HG03139 (cell line): ENCODE results near the gene TUBG1.
A peak's percentile ranks its signal among the peaks of the same experiment; 100 is the strongest.

ENCODE experiments used
- ATAC-seq: cut with Tn5 transposase; IDR thresholded peaks from one replicate; pipeline ENCODE4 v1.9.1; 2021; ENCODE audit not compliant: unreplicated experiment

Gene TUBG1

GRCh38 chr17:42609182-42609813, at the start of gene TUBG1, which contains the start of gene RETREG3:
Gene TUBG1 (plus strand): TSS chr17:42609683. CDS start chr17:42609738, 55 bp downstream.
Gene RETREG3 (minus strand): TSS chr17:42609374. CDS start chr17:42609324, 50 bp downstream.
- peak; percentile 77 for ATAC-seq

- ATAC-seq, result no peak
Observed at GRCh38 chr17:42560246-42560645, 49.2 kb upstream of the TUBG1 start.

GRCh38 chr17:42561897-42562387, 47.5 kb upstream of the TUBG1 start, which contains the start of gene COASY:
Gene COASY (plus strand): TSS chr17:42562148. CDS start chr17:42562623, 475 bp downstream.
- ATAC-seq, result no peak

GRCh38 chr17:42562388-42563142, 46.9 kb upstream of the TUBG1 start:
- no peak for ATAC-seq

DNA sequence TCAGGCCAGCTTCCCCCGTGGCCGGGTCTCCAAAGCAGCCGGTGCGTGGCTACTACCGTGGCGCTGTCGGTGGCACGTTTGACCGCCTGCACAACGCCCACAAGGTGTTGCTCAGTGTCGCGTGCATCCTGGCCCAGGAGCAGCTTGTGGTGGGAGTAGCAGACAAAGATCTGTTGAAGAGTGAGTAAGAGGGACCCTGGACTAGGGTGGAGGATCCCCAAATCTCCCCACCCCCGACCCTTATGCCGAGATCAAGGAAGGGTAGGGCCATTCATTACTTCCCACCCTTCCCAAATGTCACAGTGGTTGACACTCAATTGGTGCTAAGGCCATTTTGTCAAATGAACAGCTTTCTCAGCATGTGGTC, 46.4 kb upstream of the TUBG1 start:
- no peak for ATAC-seq

GRCh38 chr17:42563543-42563942, 45.9 kb upstream of the TUBG1 start:
- no peak for ATAC-seq

DNA sequence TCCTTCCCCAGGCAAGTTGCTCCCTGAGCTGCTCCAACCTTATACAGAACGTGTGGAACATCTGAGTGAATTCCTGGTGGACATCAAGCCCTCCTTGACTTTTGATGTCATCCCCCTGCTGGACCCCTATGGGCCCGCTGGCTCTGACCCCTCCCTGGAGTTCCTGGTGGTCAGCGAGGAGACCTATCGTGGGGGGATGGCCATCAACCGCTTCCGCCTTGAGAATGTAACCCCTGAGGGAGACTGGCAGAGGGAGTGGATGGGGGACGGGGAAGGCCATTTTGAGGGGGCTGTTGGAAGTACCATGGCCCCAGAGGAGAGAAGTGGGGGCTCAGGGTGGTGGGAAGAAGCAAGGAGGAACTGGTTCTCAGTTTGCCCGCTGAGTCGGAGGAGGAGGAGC, 45.5 kb upstream of the TUBG1 start:
- ATAC-seq, result no peak

DNA sequence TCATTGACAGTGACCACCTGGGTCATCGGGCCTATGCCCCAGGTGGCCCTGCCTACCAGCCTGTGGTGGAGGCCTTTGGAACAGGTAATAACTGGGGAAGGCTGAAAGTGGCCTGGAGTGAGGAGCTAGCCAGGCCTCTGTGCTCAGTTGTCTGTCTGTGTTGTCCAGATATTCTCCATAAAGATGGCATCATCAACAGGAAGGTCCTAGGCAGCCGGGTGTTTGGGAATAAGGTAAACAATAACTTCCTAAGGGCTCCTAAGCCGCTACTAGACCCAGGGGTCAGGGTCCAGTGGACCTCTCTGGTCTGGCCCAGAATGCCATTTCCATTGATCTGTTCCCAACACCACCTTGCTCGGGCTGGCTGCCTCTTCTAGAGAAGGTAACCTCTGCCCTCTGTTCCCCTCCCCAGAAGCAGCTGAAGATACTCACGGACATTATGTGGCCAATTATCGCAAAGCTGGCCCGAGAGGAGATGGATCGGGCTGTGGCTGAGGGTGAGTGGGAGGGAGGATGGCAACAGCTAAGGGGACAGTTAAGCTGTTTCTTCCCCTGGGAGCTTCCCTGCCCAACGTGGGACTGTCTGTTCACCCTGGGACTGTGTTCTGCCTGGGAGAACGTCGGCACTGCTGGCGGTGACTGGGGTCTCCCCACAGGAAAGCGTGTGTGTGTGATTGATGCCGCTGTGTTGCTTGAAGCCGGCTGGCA, 44.5 kb upstream of the TUBG1 start:
- ATAC-seq, result no peak

DNA sequence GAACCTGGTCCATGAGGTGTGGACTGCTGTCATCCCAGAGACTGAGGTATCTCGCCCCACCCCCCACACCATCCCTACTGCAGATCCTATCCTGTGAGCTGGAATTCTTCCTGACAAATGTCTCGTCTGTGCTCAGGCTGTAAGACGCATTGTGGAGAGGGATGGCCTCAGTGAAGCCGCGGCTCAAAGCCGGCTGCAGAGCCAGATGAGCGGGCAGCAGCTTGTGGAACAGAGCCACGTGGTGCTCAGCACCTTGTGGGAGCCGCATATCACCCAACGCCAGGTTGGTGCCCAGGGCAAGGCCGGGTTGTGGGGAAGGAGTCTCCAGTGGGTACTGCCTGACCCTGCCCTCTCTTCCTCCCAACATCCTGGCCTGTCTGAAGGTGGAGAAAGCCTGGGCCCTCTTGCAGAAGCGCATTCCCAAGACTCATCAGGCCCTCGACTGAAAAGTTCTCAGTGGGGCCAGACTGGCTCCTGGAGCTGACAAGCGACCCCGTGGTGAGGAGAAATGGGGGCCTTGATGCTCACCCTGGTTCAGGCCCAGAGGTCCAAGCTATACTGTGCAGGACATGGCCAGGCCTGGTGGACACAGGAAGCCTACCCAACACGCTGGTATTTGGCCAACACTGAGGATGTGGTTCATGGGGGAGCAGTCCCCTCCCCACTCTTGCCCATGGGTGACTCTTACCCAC, 43.8 kb upstream of the TUBG1 start:
- no peak for ATAC-seq

- ATAC-seq, result no peak
Observed at GRCh38 chr17:42566215-42566882, 43.1 kb upstream of the TUBG1 start.

GRCh38 chr17:42566883-42567573, 42.5 kb upstream of the TUBG1 start, which contains the start of gene MLX:
Gene MLX (plus strand): TSS chr17:42567100. CDS start chr17:42567125, 25 bp downstream.
- peak; percentile 48 for ATAC-seq

- ATAC-seq, result no peak
Observed at GRCh38 chr17:42568341-42569111, 41.0 kb upstream of the TUBG1 start.

GRCh38 chr17:42571435-42572225, 37.9 kb upstream of the TUBG1 start:
- ATAC-seq, result no peak

GRCh38 chr17:42573095-42573494, 36.4 kb upstream of the TUBG1 start:
- no peak for ATAC-seq

DNA sequence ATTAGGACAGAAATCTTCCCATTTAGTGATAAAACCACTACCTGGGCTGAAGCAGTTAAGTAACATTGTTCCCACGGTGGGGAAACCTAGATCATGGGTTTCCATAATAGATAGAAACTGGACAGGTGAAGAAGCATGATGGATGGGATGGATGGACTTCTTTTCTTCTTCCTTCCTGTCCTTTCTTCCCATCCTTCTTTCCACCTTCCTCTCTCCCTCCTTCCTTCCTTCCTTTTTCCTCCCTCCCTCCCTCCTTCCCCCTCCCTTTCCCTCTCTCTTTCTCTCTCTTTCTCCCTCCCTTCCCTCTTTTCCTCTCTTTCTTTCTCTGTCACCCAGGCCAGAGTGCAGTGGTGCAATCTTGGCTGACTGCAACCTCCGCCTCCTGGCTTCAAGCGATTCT, 35.0 kb upstream of the TUBG1 start:
- ATAC-seq, result no peak

GRCh38 chr17:42577140-42577531, 32.3 kb upstream of the TUBG1 start:
- ATAC-seq, result no peak

- ATAC-seq, result peak; percentile 56
Observed at GRCh38 chr17:42577532-42578281, 31.8 kb upstream of the TUBG1 start, which contains the start of gene PSMC3IP. Gene PSMC3IP (minus strand): TSS chr17:42577729. CDS start chr17:42577686, 43 bp downstream.
